HG03521 (cell line): Measurements from ENCODE around the gene ID2.
"Not testable (repeated sequence)": the region's sequence is repeated elsewhere in the genome, so short reads cannot be mapped to it uniquely, and the experiment has no call there.

Source experiments
- ATAC-seq: cut with Tn5 transposase; IDR thresholded peaks from one replicate; pipeline ENCODE4 v1.9.1; 2021; ENCODE audit warnings: mild to moderate bottlenecking, moderate library complexity; ENCODE audit not compliant: unreplicated experiment

The ID2 gene

DNA sequence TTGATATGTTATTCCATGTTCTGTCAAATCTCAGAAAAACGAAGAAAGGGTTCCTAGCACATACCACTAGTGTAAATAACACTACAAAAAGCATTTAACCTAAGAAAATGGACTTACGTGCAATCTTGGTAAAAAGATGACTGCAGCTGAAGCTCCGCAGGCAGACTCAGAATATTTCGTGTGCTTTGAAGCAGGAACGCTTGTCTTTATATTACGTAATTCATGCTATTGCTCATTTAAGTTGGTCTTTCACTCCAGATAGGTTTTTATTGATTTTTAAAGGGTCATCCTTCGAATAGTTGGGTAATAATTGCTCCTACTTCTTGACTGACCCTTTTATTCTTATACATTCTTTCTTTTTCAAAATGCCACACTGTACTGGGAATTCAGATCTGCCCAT, 44.0 kb downstream of the ID2 start:
- ATAC-seq: no peak

DNA sequence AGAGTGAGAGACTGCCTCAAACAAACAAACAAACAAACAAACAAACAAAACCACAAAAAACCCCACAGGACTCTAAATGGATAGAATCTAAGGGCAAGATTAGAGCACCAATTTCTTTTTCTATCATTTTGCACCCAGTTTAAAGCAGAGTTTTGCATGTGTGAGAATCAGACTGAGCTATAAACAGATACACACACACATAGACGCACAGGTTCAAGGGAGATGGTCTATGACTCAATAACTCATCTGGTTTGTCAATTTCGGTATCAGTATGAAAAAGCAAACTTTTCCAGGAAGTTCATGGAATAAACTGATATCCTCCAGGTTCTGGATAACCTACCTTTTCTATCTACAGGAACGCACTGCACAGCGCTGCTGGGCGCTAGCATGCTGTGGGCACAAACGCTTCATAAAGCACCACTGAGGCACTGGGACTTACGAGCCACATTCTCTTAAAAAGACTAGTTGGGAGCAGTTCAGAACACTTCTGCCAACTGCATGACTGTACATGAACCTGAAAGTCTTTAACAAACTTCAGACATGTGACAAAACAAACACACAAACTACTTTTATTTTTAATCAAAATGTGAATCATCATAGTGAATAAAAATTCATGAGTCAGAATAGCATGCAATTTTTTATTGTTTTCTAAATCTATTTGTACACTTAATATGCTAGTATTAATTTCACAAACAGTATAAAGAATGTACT, 46.6 kb downstream of the ID2 start:
- no peak for ATAC-seq

DNA sequence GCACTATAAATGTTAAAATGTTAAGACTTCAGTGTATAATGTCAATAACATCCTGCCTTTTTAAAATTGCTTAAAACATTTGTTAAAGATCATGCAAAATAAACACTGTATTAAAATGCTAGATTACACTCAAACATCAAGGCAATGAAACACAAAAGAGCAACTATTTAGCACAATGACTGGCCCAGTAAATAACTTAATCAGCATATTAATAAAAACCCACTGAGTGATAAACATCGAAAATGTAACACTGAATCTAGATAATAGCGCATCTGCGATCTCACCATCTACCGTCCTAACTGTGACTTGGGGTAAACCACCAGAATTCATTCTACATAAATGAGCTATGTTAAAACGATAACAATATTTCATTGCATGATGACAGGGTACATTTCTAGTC, 47.2 kb downstream of the ID2 start:
- not testable (repeated sequence) for ATAC-seq

DNA sequence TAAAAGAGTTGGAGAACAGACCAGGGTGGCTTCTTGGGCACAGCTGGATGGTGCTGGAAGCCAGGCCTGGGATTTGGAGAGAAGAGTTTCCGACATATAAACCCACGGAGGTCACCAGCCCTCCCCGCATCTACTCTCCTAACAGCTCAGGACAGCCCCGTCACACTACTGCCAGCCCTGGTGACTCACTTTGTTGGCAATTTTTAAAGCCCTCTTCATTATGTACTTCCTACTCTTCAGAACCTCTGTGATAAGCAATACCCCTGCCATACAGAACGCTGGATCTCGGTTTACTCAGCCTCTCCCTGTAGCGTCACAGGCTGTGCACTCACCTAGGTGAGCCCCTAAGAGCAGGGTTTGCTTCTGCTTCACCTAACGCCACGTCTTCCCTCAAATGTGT, 48.1 kb downstream of the ID2 start:
- ATAC-seq: no peak

DNA sequence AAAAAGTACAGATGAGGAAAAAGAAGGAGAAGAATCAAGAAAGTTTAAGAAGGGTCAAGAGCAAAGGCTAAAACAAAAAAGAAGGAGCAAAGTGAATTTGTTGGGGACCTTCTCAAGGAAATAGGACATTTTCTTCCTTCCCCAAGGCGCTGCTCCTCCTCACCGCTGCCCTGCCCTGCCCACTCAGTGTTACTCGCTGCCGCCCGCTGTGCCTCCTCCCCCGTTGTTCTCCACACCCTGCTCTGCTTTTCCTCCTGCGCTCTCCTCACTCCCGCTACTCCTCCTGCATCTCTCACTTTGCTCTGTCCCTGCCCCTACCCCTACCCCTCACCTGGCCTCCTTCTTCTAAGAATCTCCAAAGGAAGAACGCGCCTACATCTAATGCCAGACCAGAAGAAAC, 50.7 kb downstream of the ID2 start:
- ATAC-seq: no peak
